ENCODE data around the gene LYST.

DNA sequence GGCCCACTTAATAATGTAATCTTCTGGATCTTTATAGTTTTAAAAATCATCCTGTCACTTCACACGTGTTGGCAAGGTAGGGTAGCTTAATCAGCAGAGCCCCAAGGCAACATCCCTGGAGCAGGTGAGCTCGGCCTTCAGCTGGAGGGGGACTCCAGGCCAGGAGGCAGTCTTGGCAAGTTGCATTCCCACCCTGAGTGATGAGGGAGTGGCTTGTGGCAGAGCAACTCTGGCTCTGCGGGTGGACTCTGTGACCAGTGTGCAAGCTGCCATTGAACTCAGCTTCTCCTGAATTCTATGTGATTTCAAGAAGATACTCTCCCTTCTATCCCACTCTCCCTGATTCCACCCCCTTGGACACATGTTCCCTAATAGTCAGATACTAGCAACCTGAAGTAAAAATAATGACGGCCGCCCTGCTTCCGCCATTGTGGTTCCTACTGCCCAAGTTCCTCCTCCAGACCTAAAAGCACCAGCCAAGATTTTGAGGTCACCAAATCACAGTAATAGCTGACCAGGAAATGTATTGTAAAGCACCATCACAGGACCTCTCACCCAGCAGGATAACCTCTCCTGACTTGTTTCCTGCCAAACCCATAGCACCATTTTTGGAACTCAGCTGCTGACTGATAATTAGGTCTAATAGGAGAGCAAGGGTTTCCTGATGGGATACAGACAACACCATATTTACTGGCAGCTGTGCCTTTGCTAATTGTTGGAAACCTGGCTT lies 11.5 kb upstream of the LYST start:
- TF ChIP-seq, protein P1, sequence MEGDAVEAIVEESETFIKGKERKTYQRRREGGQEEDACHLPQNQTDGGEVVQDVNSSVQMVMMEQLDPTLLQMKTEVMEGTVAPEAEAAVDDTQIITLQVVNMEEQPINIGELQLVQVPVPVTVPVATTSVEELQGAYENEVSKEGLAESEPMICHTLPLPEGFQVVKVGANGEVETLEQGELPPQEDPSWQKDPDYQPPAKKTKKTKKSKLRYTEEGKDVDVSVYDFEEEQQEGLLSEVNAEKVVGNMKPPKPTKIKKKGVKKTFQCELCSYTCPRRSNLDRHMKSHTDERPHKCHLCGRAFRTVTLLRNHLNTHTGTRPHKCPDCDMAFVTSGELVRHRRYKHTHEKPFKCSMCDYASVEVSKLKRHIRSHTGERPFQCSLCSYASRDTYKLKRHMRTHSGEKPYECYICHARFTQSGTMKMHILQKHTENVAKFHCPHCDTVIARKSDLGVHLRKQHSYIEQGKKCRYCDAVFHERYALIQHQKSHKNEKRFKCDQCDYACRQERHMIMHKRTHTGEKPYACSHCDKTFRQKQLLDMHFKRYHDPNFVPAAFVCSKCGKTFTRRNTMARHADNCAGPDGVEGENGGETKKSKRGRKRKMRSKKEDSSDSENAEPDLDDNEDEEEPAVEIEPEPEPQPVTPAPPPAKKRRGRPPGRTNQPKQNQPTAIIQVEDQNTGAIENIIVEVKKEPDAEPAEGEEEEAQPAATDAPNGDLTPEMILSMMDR (IDR thresholded peaks at IDR 0.05; ENCODE audit: low read depth, low read length, poor library complexity, severe bottlenecking) = no peak
- TF ChIP-seq EZH2phosphoT487 (IDR thresholded peaks at IDR 0.05; ENCODE audit: borderline replicate concordance, low read length) = no peak

Measured in DOHH2 (cell line).